GM21786 (cell line): ENCODE results near the gene OTOA.
"Not testable (repeated sequence)": the region's sequence is repeated elsewhere in the genome, so short reads cannot be mapped to it uniquely, and the experiment has no call there.

Experiments used
- ATAC-seq: cut with Tn5 transposase; IDR thresholded peaks from one replicate; pipeline ENCODE4 v1.9.1; 2021; ENCODE audit not compliant: unreplicated experiment

Gene OTOA

GRCh38 chr16:21639493-21639892 is 24.3 kb upstream of the OTOA start:
- no peak for ATAC-seq

GRCh38 chr16:21641916-21642315 is 21.9 kb upstream of the OTOA start:
- no peak for ATAC-seq

GRCh38 chr16:21642861-21643260 is 20.9 kb upstream of the OTOA start:
- no peak for ATAC-seq

- no peak for ATAC-seq
Measured at GRCh38 chr16:21643785-21644184, 20.0 kb upstream of the OTOA start.

GRCh38 chr16:21644674-21645073 is 19.1 kb upstream of the OTOA start:
- ATAC-seq, result no peak

GRCh38 chr16:21645261-21645721 is 18.5 kb upstream of the OTOA start:
- peak; percentile 29 for ATAC-seq

- ATAC-seq, result no peak
Measured at GRCh38 chr16:21646091-21646490, 17.7 kb upstream of the OTOA start.

- peak; percentile 88 for ATAC-seq
Measured at GRCh38 chr16:21646721-21647561, 16.8 kb upstream of the OTOA start.

GRCh38 chr16:21647562-21648164 is 16.1 kb upstream of the OTOA start:
- no peak for ATAC-seq

- ATAC-seq, result not testable (repeated sequence)
Measured at GRCh38 chr16:21649826-21650406, 13.9 kb upstream of the OTOA start.

GRCh38 chr16:21650521-21650920 is 13.2 kb upstream of the OTOA start:
- ATAC-seq, result no peak

GRCh38 chr16:21651515-21651914 is 12.3 kb upstream of the OTOA start:
- ATAC-seq, result no peak

- no peak for ATAC-seq
Measured at GRCh38 chr16:21652453-21652852, 11.3 kb upstream of the OTOA start, which contains the start of gene IGSF6. Gene IGSF6 (minus strand): TSS chr16:21652608. CDS start chr16:21652598, 10 bp downstream.

GRCh38 chr16:21653571-21653970 is 10.2 kb upstream of the OTOA start:
- no peak for ATAC-seq

- ATAC-seq, result no peak
Measured at GRCh38 chr16:21654466-21654865, 9.3 kb upstream of the OTOA start.

GRCh38 chr16:21654881-21655280 is 8.9 kb upstream of the OTOA start:
- ATAC-seq, result no peak

GRCh38 chr16:21656795-21657768 is 6.7 kb upstream of the OTOA start:
- ATAC-seq, result no peak

- ATAC-seq, result no peak
Measured at GRCh38 chr16:21659124-21659523, 4.6 kb upstream of the OTOA start.

- ATAC-seq, result no peak
Measured at GRCh38 chr16:21664801-21665492, 1.2 kb downstream of the OTOA start.

- ATAC-seq, result no peak
Measured at GRCh38 chr16:21666772-21667171, 3.0 kb downstream of the OTOA start.
